ENCODE results near the gene KCNH1. TPM values are rescaled to one million over a fixed set of nuclear protein-coding genes. Genes with fewer than 3 reads are reported as not detected.

KCNH1 gene
- total RNA-seq, 5 donors from 2014 or later (not counting 1 experiment from before 2014, with no cell fraction given) = not detected

DNA sequence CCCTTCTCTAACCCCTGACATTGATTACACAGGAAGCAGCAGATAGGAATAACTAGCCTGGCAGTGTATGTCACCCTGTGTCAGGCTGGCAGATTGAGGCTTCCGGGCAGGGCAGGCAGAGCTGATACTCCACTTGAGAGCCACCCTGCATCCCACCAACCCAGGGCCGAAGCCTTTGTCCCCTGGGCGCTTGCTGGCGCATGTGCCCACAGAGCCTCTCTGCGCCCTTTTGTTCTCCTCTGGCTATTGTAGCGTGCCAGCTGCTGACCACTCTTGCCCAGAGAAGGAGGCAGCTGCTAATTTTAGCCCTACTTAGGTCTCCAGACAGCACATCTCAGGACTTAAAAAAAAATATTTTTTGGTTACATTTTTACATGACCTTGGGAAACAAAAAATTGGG is 500.3 kb downstream of the KCNH1 start:
- H3K27me3 ChIP-seq (replicated peaks in 1 of 2; ENCODE audit: control insufficient read depth in 2 of 2, extremely low read depth in 1 of 2, insufficient read depth in 2 of 2, low read length in 1 of 2) = no peaks in the 10 kb centered on the region
- ChIA-PET POLR2A (no interaction called here), CTCF (no interaction called here)
- H3K36me3 ChIP-seq (ENCODE audit: control insufficient read depth in 2 of 2, extremely low read depth in 1 of 2, insufficient read depth in 1 of 2, low read length in 1 of 2) = no peaks in the 10 kb centered on the region
- DNase-seq (no peak), ATAC-seq (replicated peaks in 1 of 4) (no peak)
- no peaks in the 10 kb centered on the region for H3K9me3 Mint-ChIP-seq
- H3K4me3 ChIP-seq (ENCODE audit: control insufficient read depth in 1 of 2, extremely low read depth in 1 of 2, low read length in 1 of 2) = no peak overlapping the region
- no peaks in the 10 kb centered on the region for H3K9me3 ChIP-seq
- no peaks in the 10 kb centered on the region for H3K4me1 Mint-ChIP-seq
- no peak overlapping the region for H3K27ac Mint-ChIP-seq
- H3K27ac ChIP-seq (ENCODE audit: low read length) = no peak overlapping the region
- peaks cover 7% of the 10 kb centered on the region for H3K36me3 Mint-ChIP-seq
- WGBS (ENCODE audit: insufficient coverage) = 85% methylated on average over 6 of the region's 6 CpGs
- H3K4me1 ChIP-seq (ENCODE audit: control insufficient read depth in 1 of 2, extremely low read depth in 1 of 2, insufficient read depth in 2 of 2, low read length in 2 of 2) = no peaks in the 10 kb centered on the region
- H3K4me3 Mint-ChIP-seq = no peak overlapping the region
- no peaks in the 10 kb centered on the region for H3K27me3 Mint-ChIP-seq

- Histone ChIP-seq H3K9me3 (no peaks in the 10 kb centered on the region), H3K36me3 (ENCODE audit: control insufficient read depth in 2 of 2, extremely low read depth in 1 of 2, insufficient read depth in 1 of 2, low read length in 1 of 2) (no peaks in the 10 kb centered on the region), H3K27me3 (replicated peaks in 1 of 2; ENCODE audit: control insufficient read depth in 2 of 2, extremely low read depth in 1 of 2, insufficient read depth in 2 of 2, low read length in 1 of 2) (no peaks in the 10 kb centered on the region), H3K4me3 (ENCODE audit: control insufficient read depth in 1 of 2, extremely low read depth in 1 of 2, low read length in 1 of 2) (no peak overlapping the region), H3K4me1 (ENCODE audit: control insufficient read depth in 1 of 2, extremely low read depth in 1 of 2, insufficient read depth in 2 of 2, low read length in 2 of 2) (no peaks in the 10 kb centered on the region), H3K27ac (ENCODE audit: low read length) (no peak overlapping the region)
- ChIA-PET POLR2A (no interaction called here), CTCF (no interaction called here)
- H3K4me3 Mint-ChIP-seq = no peak overlapping the region
- 91% methylated on average over 3 of the region's 3 CpGs for whole genome bisulfite sequencing (ENCODE audit: insufficient coverage)
- no peaks in the 10 kb centered on the region for H3K9me3 Mint-ChIP-seq
- H3K27ac Mint-ChIP-seq = no peak overlapping the region
- H3K27me3 Mint-ChIP-seq = no peaks in the 10 kb centered on the region
- H3K4me1 Mint-ChIP-seq = no peaks in the 10 kb centered on the region
- DNase-seq (no peak), ATAC-seq (replicated peaks in 1 of 4) (no peak)
- H3K36me3 Mint-ChIP-seq = peaks cover 7% of the 10 kb centered on the region
These were observed 500.8 kb downstream of the KCNH1 start for GRCh38 chr1:210633140-210633539.

DNA sequence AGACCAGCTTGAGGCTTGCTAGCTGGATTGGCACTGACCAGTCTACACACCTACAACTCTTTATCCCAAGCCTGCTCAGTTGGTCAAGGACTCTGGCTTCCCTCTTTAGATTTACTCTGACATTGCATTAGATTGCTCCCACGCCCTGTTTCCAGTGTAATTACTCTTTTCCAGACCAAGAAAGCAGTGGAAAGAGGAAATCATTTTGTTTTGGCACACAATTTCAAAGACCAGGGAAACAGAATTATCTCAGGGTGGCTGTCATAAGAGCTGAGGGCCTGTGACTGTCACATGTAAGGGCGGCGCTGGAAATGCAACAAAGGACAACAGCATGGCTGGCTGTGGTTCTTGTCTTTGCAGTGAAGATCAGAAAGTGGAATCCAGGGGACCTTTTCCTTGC is 502.5 kb downstream of the KCNH1 start:
- no peak overlapping the region for H3K4me3 ChIP-seq (ENCODE audit: control insufficient read depth in 1 of 2, extremely low read depth in 1 of 2, low read length in 1 of 2)
- H3K4me1 ChIP-seq (ENCODE audit: control insufficient read depth in 1 of 2, extremely low read depth in 1 of 2, insufficient read depth in 2 of 2, low read length in 2 of 2) = no peaks in the 10 kb centered on the region
- no peak overlapping the region for H3K27ac Mint-ChIP-seq
- POLR2A ChIA-PET = no interaction called here
- WGBS (ENCODE audit: insufficient coverage) = 33% methylated on average over 1 of the region's 3 CpGs
- H3K4me3 Mint-ChIP-seq = no peak overlapping the region
- ATAC-seq (replicated peaks in 1 of 4) = no peak
- H3K27me3 ChIP-seq (replicated peaks in 1 of 2; ENCODE audit: control insufficient read depth in 2 of 2, extremely low read depth in 1 of 2, insufficient read depth in 2 of 2, low read length in 1 of 2) = no peaks in the 10 kb centered on the region
- CTCF ChIA-PET = no interaction called here
- no peak for DNase-seq
- no peaks in the 10 kb centered on the region for H3K9me3 ChIP-seq
- H3K27ac ChIP-seq (ENCODE audit: low read length) = no peak overlapping the region
- H3K9me3 Mint-ChIP-seq = no peaks in the 10 kb centered on the region
- H3K36me3 ChIP-seq (ENCODE audit: control insufficient read depth in 2 of 2, extremely low read depth in 1 of 2, insufficient read depth in 1 of 2, low read length in 1 of 2) = no peaks in the 10 kb centered on the region
- peaks cover 7% of the 10 kb centered on the region for H3K36me3 Mint-ChIP-seq
- no peaks in the 10 kb centered on the region for H3K4me1 Mint-ChIP-seq
- no peaks in the 10 kb centered on the region for H3K27me3 Mint-ChIP-seq

DNA sequence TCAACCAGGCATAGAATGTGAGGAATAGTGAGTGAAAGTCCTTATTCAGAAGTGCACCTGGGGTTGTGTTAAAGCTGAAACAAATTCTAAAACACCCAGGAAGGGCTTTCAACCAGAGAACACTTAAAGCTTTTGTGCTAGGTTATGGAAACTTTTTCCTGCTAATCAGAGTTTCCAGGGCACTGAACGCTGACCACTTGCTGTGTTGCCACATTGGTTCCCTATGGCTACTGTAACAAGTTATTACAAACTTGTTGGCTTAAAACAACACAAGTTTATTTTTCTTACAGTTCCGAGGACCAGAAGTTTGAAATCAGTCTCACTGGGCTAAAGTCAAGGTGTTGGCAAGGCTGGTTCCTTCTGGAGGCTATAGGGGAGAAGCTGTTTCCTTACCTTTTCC is 504.7 kb downstream of the KCNH1 start:
- Histone ChIP-seq H3K27me3 (replicated peaks in 1 of 2; ENCODE audit: control insufficient read depth in 2 of 2, extremely low read depth in 1 of 2, insufficient read depth in 2 of 2, low read length in 1 of 2) (no peaks in the 10 kb centered on the region), H3K4me3 (ENCODE audit: control insufficient read depth in 1 of 2, extremely low read depth in 1 of 2, low read length in 1 of 2) (no peak overlapping the region), H3K9me3 (no peaks in the 10 kb centered on the region), H3K36me3 (ENCODE audit: control insufficient read depth in 2 of 2, extremely low read depth in 1 of 2, insufficient read depth in 1 of 2, low read length in 1 of 2) (no peaks in the 10 kb centered on the region), H3K27ac (ENCODE audit: low read length) (no peak overlapping the region), H3K4me1 (ENCODE audit: control insufficient read depth in 1 of 2, extremely low read depth in 1 of 2, insufficient read depth in 2 of 2, low read length in 2 of 2) (no peaks in the 10 kb centered on the region)
- H3K4me3 Mint-ChIP-seq = no peak overlapping the region
- CTCF ChIA-PET = no interaction called here
- no peaks in the 10 kb centered on the region for H3K27me3 Mint-ChIP-seq
- H3K36me3 Mint-ChIP-seq = peaks cover 10% of the 10 kb centered on the region
- no peaks in the 10 kb centered on the region for H3K4me1 Mint-ChIP-seq
- 50% methylated on average over 1 of the region's 2 CpGs for WGBS (ENCODE audit: insufficient coverage)
- POLR2A ChIA-PET = no interaction called here
- ATAC-seq (replicated peaks in 1 of 4) = no peak
- no peaks in the 10 kb centered on the region for H3K9me3 Mint-ChIP-seq
- no peak overlapping the region for H3K27ac Mint-ChIP-seq
- DNase-seq = no peak

- no peak overlapping the region for H3K4me3 ChIP-seq (ENCODE audit: control insufficient read depth in 1 of 2, extremely low read depth in 1 of 2, low read length in 1 of 2)
- Mint-ChIP-seq H3K4me1 (no peaks in the 10 kb centered on the region), H3K9me3 (no peaks in the 10 kb centered on the region), H3K4me3 (no peak overlapping the region), H3K27ac (no peak overlapping the region), H3K36me3 (peaks cover 11% of the 10 kb centered on the region), H3K27me3 (no peaks in the 10 kb centered on the region)
- ChIA-PET POLR2A (no interaction called here), CTCF (interaction anchor here (0.5 to 0.6 kb wide), 2 partner anchors 120 to 168 kb away, joined by 5 to 10 read pairs; no protein-coding TSS in a partner anchor)
- H3K27ac ChIP-seq (ENCODE audit: low read length) = no peak overlapping the region
- H3K27me3 ChIP-seq (replicated peaks in 1 of 2; ENCODE audit: control insufficient read depth in 2 of 2, extremely low read depth in 1 of 2, insufficient read depth in 2 of 2, low read length in 1 of 2) = no peaks in the 10 kb centered on the region
- ATAC-seq (replicated peaks in 1 of 4) = no peak
- H3K4me1 ChIP-seq (ENCODE audit: control insufficient read depth in 1 of 2, extremely low read depth in 1 of 2, insufficient read depth in 2 of 2, low read length in 2 of 2) = no peaks in the 10 kb centered on the region
- no peaks in the 10 kb centered on the region for H3K9me3 ChIP-seq
- no peaks in the 10 kb centered on the region for H3K36me3 ChIP-seq (ENCODE audit: control insufficient read depth in 2 of 2, extremely low read depth in 1 of 2, insufficient read depth in 1 of 2, low read length in 1 of 2)
- DNase-seq = no peak
These were observed 506.2 kb downstream of the KCNH1 start for GRCh38 chr1:210627755-210628154.

Other genes with a start within 250 kb of the KCNH1 start
- gene RCOR3, start 125.2 kb upstream of the KCNH1 start, total RNA-seq = 10 to 100 TPM; 58.2 to 72.4 (median 62.2) TPM
- gene TRAF5, start 192.7 kb upstream of the KCNH1 start, total RNA-seq = 10 to 100 TPM; 49.5 to 64.5 (median 57.2) TPM